AG08396 (cell line): Measurements from ENCODE around the gene MEIS1.
A peak's percentile ranks its signal among the peaks of the same experiment; 100 is the strongest.
"Not testable (repeated sequence)": the region's sequence is repeated elsewhere in the genome, so short reads cannot be mapped to it uniquely, and the experiment has no call there.

Experiments
- DNase-seq: peaks from one replicate; pipeline ENCODE4 v3.0.0; 2012; ENCODE audit warnings: low spot score, mixed read lengths

The MEIS1 gene

GRCh38 chr2:66434679-66435548, at the start of gene MEIS1:
Gene MEIS1 (plus strand): TSS chr2:66435125. CDS start chr2:66435857, 732 bp downstream.
- peak; percentile 90 for DNase-seq

- DNase-seq: no peak
These were observed 47.7 kb upstream of the MEIS1 start for GRCh38 chr2:66387016-66387753.

- DNase-seq: no peak
These were observed 45.2 kb upstream of the MEIS1 start for GRCh38 chr2:66389651-66390131.

- no peak for DNase-seq
These were observed 44.8 kb upstream of the MEIS1 start for GRCh38 chr2:66390152-66390551.

GRCh38 chr2:66390811-66391210, 44.1 kb upstream of the MEIS1 start:
- DNase-seq: no peak

- not testable (repeated sequence) for DNase-seq
These were observed 43.7 kb upstream of the MEIS1 start for GRCh38 chr2:66391240-66391639.

- no peak for DNase-seq
These were observed 29.5 kb upstream of the MEIS1 start for GRCh38 chr2:66405473-66405872.

GRCh38 chr2:66408905-66409304, 26.0 kb upstream of the MEIS1 start:
- DNase-seq: no peak

GRCh38 chr2:66412874-66413273, 22.1 kb upstream of the MEIS1 start:
- no peak for DNase-seq

GRCh38 chr2:66414896-66415295, 20.0 kb upstream of the MEIS1 start:
- DNase-seq: no peak

- no peak for DNase-seq
These were observed 16.5 kb upstream of the MEIS1 start for GRCh38 chr2:66418381-66418780.

- no peak for DNase-seq
These were observed 13.3 kb upstream of the MEIS1 start for GRCh38 chr2:66421612-66422011.

- no peak for DNase-seq
These were observed 11.4 kb upstream of the MEIS1 start for GRCh38 chr2:66423391-66424124.

- DNase-seq: no peak
These were observed 8.4 kb upstream of the MEIS1 start for GRCh38 chr2:66426244-66427111.

GRCh38 chr2:66427300-66427699, 7.6 kb upstream of the MEIS1 start:
- no peak for DNase-seq

GRCh38 chr2:66428986-66429612, 5.8 kb upstream of the MEIS1 start:
- DNase-seq: peak; percentile 51

GRCh38 chr2:66429693-66430504, 5.0 kb upstream of the MEIS1 start:
- no peak for DNase-seq

GRCh38 chr2:66430505-66431273, 4.2 kb upstream of the MEIS1 start:
- no peak for DNase-seq

- DNase-seq: no peak
These were observed 3.7 kb upstream of the MEIS1 start for GRCh38 chr2:66431274-66431642.
